Uterus (tissue), 4 donors: ENCODE data around the gene FLNB. TPM values are rescaled to one million over a fixed set of nuclear protein-coding genes. Genes with fewer than 3 reads are reported as not detected.

Experiments used
- DNase-seq, 2 donors: peaks; one replicate each; pipeline ENCODE4 v3.0.0-alpha.2; 2019 to 2020
- H3K27ac ChIP-seq, 2 donors: fragments of 200-600 bp; sonication (generic); 1 replicate in 1 of 2; 2 replicates in 1 of 2; pipeline ENCODE4 v1.5.1; 2016 to 2018
- H3K27me3 ChIP-seq, 2 donors: fragments of 200-600 bp; sonication (generic); one replicate each; pipeline ENCODE4 v1.5.1; 2018 to 2019; ENCODE audit warnings: control low read depth in 1 of 2
- H3K36me3 ChIP-seq, 2 donors: fragments of 200-600 bp; sonication (generic); one replicate each; pipeline ENCODE4 v1.5.1; 2019; ENCODE audit warnings: control low read depth in 1 of 2
- H3K4me1 ChIP-seq, 2 donors: fragments of 200-600 bp; sonication (generic); one replicate each; pipeline ENCODE4 v1.5.1; 2018 to 2019; ENCODE audit warnings: control low read depth in 1 of 2
- H3K4me3 ChIP-seq, 2 donors: fragments of 200-600 bp; sonication (generic); 1 replicate in 1 of 2; 2 replicates in 1 of 2; pipeline ENCODE4 v1.5.1; 2018 to 2019; ENCODE audit warnings: mild to moderate bottlenecking in 1 of 2
- H3K9me3 ChIP-seq, 2 donors: fragments of 200-600 bp; sonication (generic); one replicate each; pipeline ENCODE4 v1.5.1; 2019; ENCODE audit warnings: control low read depth in 1 of 2
- CTCF ChIP-seq, 4 experiments: fragments of 200-600 bp in 2 of 4; fragments of 450-650 bp in 2 of 4; sonication (generic) in 2 of 4; IDR thresholded peaks; one replicate each; pipeline ENCODE4 v1.5.1; 2016 to 2019; ENCODE audit warnings: antibody characterized with exemption in 4 of 4, mild to moderate bottlenecking in 2 of 4, moderate library complexity in 1 of 4
- POLR2A ChIP-seq, 2 donors: fragments of 450-650 bp; IDR thresholded peaks; one replicate each; pipeline ENCODE4 v1.6.1; 2016; ENCODE audit warnings: antibody characterized with exemption in 2 of 2, mild to moderate bottlenecking in 1 of 2, moderate library complexity in 1 of 2
- intact Hi-C: fragments of 100-400 bp; cut with DNase I; formaldehyde crosslinking; loops from one replicate; pipeline ENCODE4 v1.15.1; 2023; ENCODE audit warnings: low total_unique reads
- total RNA-seq, 4 donors: library from RNA; depleted of rRNA in 3 of 4; stranded (reverse); fragments of >200 nt in 3 of 4; gene quantifications; one replicate each; pipeline versions ENCODE4 v1.1.0 to v1.2.4, GENCODE V29; 2014 to 2023
- donor health status: DM: yes; HTN: yes; CAD: no.

The FLNB gene
- total RNA-seq, 4 donors from 2014 or later: 52.4 to 283 (median 148) TPM

- Histone ChIP-seq H3K27me3 (no peaks in the 10 kb centered on the region), H3K9me3 (no peaks in the 10 kb centered on the region), H3K4me3 (no peak overlapping the region), H3K27ac (no peak overlapping the region), H3K4me1 (no peaks in the 10 kb centered on the region), H3K36me3 (no peaks in the 10 kb centered on the region)
- intact Hi-C loops: no loop called here
- TF ChIP-seq CTCF (IDR thresholded peaks at IDR 0.05) (no peak), POLR2A (IDR thresholded peaks at IDR 0.05) (no peak)
- no peak for DNase-seq
Measured at GRCh38 chr3:58102976-58103451, 94.8 kb downstream of the FLNB start.

GRCh38 chr3:58104151-58104550 lies 95.9 kb downstream of the FLNB start:
- intact Hi-C loops: no loop called here
- Histone ChIP-seq H3K36me3 (no peaks in the 10 kb centered on the region), H3K4me1 (no peaks in the 10 kb centered on the region), H3K27me3 (no peaks in the 10 kb centered on the region), H3K9me3 (no peaks in the 10 kb centered on the region), H3K27ac (no peak overlapping the region), H3K4me3 (no peak overlapping the region)
- TF ChIP-seq CTCF (IDR thresholded peaks at IDR 0.05): no peak
- no peak for TF ChIP-seq POLR2A (IDR thresholded peaks at IDR 0.05)
- no peak for DNase-seq

- intact Hi-C loops: no loop called here
- no peak for DNase-seq
- Histone ChIP-seq H3K36me3 (no peaks in the 10 kb centered on the region), H3K27me3 (no peaks in the 10 kb centered on the region), H3K4me3 (no peak overlapping the region), H3K27ac (no peak overlapping the region), H3K9me3 (no peaks in the 10 kb centered on the region), H3K4me1 (no peaks in the 10 kb centered on the region)
- TF ChIP-seq CTCF (IDR thresholded peaks at IDR 0.05): no peak
- no peak for TF ChIP-seq POLR2A (IDR thresholded peaks at IDR 0.05)
Measured at GRCh38 chr3:58104712-58105111, 96.5 kb downstream of the FLNB start.

GRCh38 chr3:58105196-58105595 lies 97.0 kb downstream of the FLNB start:
- Histone ChIP-seq H3K27ac (no peak overlapping the region), H3K27me3 (no peaks in the 10 kb centered on the region), H3K4me1 (no peaks in the 10 kb centered on the region), H3K9me3 (no peaks in the 10 kb centered on the region), H3K36me3 (no peaks in the 10 kb centered on the region), H3K4me3 (no peak overlapping the region)
- DNase-seq: no peak
- TF ChIP-seq POLR2A (IDR thresholded peaks at IDR 0.05): no peak
- TF ChIP-seq CTCF (IDR thresholded peaks at IDR 0.05): no peak
- intact Hi-C loops: no loop called here

- Histone ChIP-seq H3K27me3 (no peaks in the 10 kb centered on the region), H3K9me3 (no peaks in the 10 kb centered on the region), H3K4me1 (no peaks in the 10 kb centered on the region), H3K4me3 (no peak overlapping the region), H3K36me3 (no peaks in the 10 kb centered on the region), H3K27ac (no peak overlapping the region)
- intact Hi-C loops: no loop called here
- no peak for DNase-seq
- TF ChIP-seq POLR2A (IDR thresholded peaks at IDR 0.05) (no peak), CTCF (IDR thresholded peaks at IDR 0.05) (no peak)
Measured at GRCh38 chr3:58106061-58106460, 97.8 kb downstream of the FLNB start.
